Motor neuron (in vitro differentiated cells): Measurements from ENCODE around the gene SP100. TPM values are rescaled to one million over a fixed set of nuclear protein-coding genes. Genes with fewer than 3 reads are reported as not detected.
"Not testable (repeated sequence)": the region's sequence is repeated elsewhere in the genome, so short reads cannot be mapped to it uniquely, and the experiment has no call there.

Source experiments
- ATAC-seq, 8 experiments: fragments of 200-7000 bp; cut with Tn5 transposase; replicated peaks in 6 of 8; 2 replicates each; pipeline ENCODE4 v1.8.0; 2021; ENCODE audit warnings: mild to moderate bottlenecking in 8 of 8, moderate library complexity in 8 of 8
- H3K27ac ChIP-seq, 2 donors: fragments of 250-450 bp; sonication (Bioruptor Pico); 2 replicates each; pipeline ENCODE4 v1.9.0; 2021; ENCODE audit warnings: antibody characterized with exemption in 2 of 2, mild to moderate bottlenecking in 2 of 2, moderate library complexity in 1 of 2
- H3K4me1 ChIP-seq, 2 donors: fragments of 250-450 bp; sonication (Bioruptor Pico); replicated peaks in 1 of 2; 2 replicates each; pipeline ENCODE4 v1.6.1; 2021; ENCODE audit warnings: antibody characterized with exemption in 2 of 2, mild to moderate bottlenecking in 2 of 2, moderate library complexity in 1 of 2
- H3K4me3 ChIP-seq, 5 donors: fragments of 250-450 bp; sonication (Bioruptor Pico); 2 replicates each; pipeline ENCODE4 v1.9.0; 2021; ENCODE audit warnings: antibody characterized with exemption in 5 of 5, mild to moderate bottlenecking in 5 of 5, moderate library complexity in 4 of 5
- WGBS, 10 experiments: fragments of 450-650 bp; shearing (Covaris generic); methylation state at CpG; one replicate each; pipeline ENCODE4 v1.0.0; 2022; 5-methylcytosine and 5-hydroxymethylcytosine counted together
- in situ Hi-C, 9 experiments: fragments of 400-800 bp; cut with MboI; loops; one replicate each; pipeline ENCODE4 v1.15.0; 2021; ENCODE audit warnings: low sequenced_read_pairs in 9 of 9, low pct_unique_long_range_greater_than_20kb in 2 of 9; ENCODE audit not compliant: unreplicated experiment in 9 of 9
- total RNA-seq, 8 experiments: library from RNA; unstranded; fragments of 300-600 nt; gene quantifications; 2 replicates each; pipeline versions ENCODE4 v1.2.3 to v1.2.4, GENCODE V29; 2022

SP100 gene
- 100 to 1,000 TPM in 1 of 8 experiments, 10 to 100 TPM in 3, 1 to 10 TPM in 1, under 1 TPM in 3; 0.05 to 166 (median 13.1) TPM for total RNA-seq

- ATAC-seq, result peak in 3 of 8 experiments; percentile 74 to 78 (median 76)
- 0 to 93% (median 30%) methylated on average over 1 to 11 of the region's 12 CpGs; no CpG with 5 or more reads in 2 of the 10 experiments for WGBS, 10 experiments
- no peak within 1 kb of the TSS for H3K4me3 ChIP-seq
- H3K27ac ChIP-seq, result no peak within 1 kb of the TSS
- peaks cover 0 to 4% of the 10 kb centered on the region in 2 donors for H3K4me1 ChIP-seq
- in situ Hi-C loops, result no loop called here
These were observed at the start of gene SP100 for GRCh38 chr2:230416061-230416721. Gene SP100, plus strand, starts transcription at chr2:230416201. Its CDS starts 96 bp downstream, at chr2:230416297.

DNA sequence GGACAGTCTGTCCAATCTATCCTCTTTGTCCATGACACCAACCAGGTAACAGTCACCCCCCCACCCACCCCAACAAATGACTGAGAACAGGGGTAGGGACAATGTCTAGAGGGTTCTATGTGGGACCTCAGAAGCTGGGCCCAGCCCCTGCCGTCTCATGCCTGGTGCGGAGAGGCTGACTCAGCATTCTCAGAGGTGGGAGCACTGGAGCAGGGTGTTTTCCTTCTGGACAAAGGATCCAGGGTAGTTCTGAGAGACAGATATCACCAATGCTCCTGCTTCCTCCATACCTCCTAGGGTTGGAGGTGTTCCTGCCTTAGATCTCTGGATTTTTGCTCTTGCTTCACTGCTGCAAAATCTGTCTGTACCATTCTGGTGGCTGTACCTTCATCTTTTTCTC lies 33.9 kb upstream of the SP100 start:
- in situ Hi-C loops, result loop anchor here in 1 of 9 experiments (25.0 kb wide), 1 partner anchor 170 kb away; the partner anchor contains the start of gene SP110
- Histone ChIP-seq H3K4me1 (no peaks in the 10 kb centered on the region), H3K4me3 (no peak overlapping the region), H3K27ac (no peak overlapping the region)
- WGBS, 10 experiments, result 80 to 100% methylated on average over 1 of the region's 2 CpGs; no CpG with 5 or more reads in 8 of the 10 experiments
- no peak for ATAC-seq

DNA sequence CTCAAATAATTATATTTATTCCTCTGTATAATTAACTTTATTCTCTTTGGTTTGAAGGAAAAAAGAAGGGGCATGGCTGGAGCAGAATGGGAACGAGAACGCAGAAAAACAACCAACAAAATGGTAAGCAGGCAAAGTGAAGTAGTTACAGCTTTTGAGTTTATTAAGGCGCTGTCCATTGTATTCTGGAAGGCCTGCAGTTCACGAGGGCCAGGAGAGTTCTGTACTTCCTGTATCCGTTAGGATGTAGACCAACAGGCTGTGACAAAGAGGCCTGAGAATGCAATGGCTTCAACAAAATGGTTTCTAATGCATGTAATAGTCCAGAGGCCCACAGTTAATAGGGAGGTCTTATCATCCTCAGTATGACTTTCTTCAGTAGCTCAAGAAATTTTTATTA lies 32.5 kb upstream of the SP100 start:
- WGBS, 10 experiments, result 11 to 100% (median 80%) methylated on average over 2 to 5 of the region's 5 CpGs; no CpG with 5 or more reads in 2 of the 10 experiments
- H3K4me3 ChIP-seq, result no peak overlapping the region
- no peak for ATAC-seq
- in situ Hi-C loops, result loop anchor here in 1 of 9 experiments (25.0 kb wide), 1 partner anchor 171 kb away; the partner anchor contains the start of gene SP110
- H3K27ac ChIP-seq, result no peak overlapping the region
- no peaks in the 10 kb centered on the region for H3K4me1 ChIP-seq

GRCh38 chr2:230384986-230385385 lies 31.0 kb upstream of the SP100 start:
- 40 to 90% (median 82%) methylated on average over 1 to 6 of the region's 6 CpGs; no CpG with 5 or more reads in 1 of the 10 experiments for WGBS, 10 experiments

GRCh38 chr2:230394301-230394700 lies 21.7 kb upstream of the SP100 start:
- no peak overlapping the region for H3K27ac ChIP-seq
- ATAC-seq, result no peak
- in situ Hi-C loops, result loop anchor here in 1 of 9 experiments (25.0 kb wide), 1 partner anchor 182 kb away; the partner anchor contains the start of gene SP110
- no peaks in the 10 kb centered on the region for H3K4me1 ChIP-seq
- H3K4me3 ChIP-seq, result no peak overlapping the region
- 0 to 100% (median 50%) methylated on average over 1 of the region's 2 CpGs; no CpG with 5 or more reads in 4 of the 10 experiments for WGBS, 10 experiments

More at GRCh38 chr2:230384986-230385385, 31.0 kb upstream of the SP100 start:
- no peak for ATAC-seq
- in situ Hi-C loops, result loop anchor here in 1 of 9 experiments (25.0 kb wide), 1 partner anchor 173 kb away; the partner anchor contains the start of gene SP110
- H3K4me3 ChIP-seq, result no peak overlapping the region
- H3K27ac ChIP-seq, result no peak overlapping the region
- no peaks in the 10 kb centered on the region for H3K4me1 ChIP-seq

DNA sequence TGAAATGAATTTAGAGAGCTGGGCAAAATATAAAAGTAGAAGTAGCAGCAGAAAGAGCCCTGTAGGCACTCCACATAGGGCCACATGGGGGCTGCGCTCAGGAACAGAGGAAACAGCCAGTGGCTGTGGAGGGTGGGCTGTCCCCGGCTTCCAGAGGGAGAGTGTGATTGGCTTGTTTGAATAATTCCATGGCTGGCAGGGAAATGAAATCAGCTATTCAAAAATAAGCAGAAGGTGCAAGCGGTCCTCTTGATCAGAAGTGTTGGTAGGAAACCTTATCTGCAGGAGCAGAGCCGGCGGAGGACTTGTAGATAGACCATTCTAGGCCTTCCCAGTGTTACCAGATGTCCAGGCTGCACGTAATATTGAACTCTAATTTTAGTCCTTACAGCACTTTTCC lies 17.3 kb upstream of the SP100 start:
- not testable (repeated sequence) for ATAC-seq, H3K27ac ChIP-seq, H3K4me1 ChIP-seq, H3K4me3 ChIP-seq
- WGBS, 10 experiments, result 60 to 100% (median 77%) methylated on average over 1 to 6 of the region's 6 CpGs; no CpG with 5 or more reads in 2 of the 10 experiments
- in situ Hi-C loops, result loop anchor here in 1 of 9 experiments (25.0 kb wide), 1 partner anchor 186 kb away; the partner anchor contains the start of gene SP110

DNA sequence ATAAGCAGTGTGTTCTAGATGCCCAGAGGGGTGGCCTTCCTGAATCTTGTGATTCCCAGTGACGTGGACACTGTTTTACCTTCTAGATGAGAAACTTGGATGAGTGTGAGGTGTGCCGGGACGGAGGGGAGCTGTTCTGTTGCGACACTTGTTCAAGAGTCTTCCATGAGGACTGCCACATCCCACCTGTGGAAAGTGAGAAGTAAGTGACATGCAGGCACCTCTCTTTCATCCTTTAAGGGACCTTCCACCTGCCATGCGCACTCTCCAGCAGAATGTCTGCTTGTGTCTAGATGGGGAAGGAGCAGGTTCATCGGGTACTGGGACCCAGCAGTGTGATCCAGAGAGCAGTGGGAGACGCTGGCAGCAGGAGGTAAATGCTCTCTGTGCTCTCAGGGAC lies 16.0 kb upstream of the SP100 start:
- Histone ChIP-seq H3K4me1 (no peaks in the 10 kb centered on the region), H3K27ac (no peak overlapping the region), H3K4me3 (no peak overlapping the region)
- no peak for ATAC-seq
- in situ Hi-C loops, result no loop called here
- 89 to 100% (median 100%) methylated on average over 1 to 3 of the region's 7 CpGs; no CpG with 5 or more reads in 7 of the 10 experiments for WGBS, 10 experiments

DNA sequence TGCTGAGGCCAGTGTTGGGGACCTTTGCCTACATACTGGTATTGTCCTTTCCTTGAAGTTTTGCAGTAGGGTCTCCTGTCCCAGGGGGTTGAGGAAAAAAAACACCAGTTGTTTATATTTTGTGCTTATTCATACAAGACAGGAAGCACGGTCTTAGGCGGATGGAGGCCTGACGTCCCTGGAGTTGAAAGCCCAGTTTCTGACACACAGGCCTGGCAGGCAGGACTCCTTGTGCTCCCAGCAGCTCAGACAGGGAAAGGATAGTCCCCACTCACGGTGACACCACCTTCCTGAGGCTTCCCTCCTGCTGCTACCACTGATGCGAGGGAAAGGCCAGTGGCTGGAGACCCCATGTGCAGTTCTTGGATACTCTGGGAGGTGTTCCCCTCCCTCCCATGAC lies 15.5 kb upstream of the SP100 start:
- H3K4me1 ChIP-seq, result no peaks in the 10 kb centered on the region
- ATAC-seq, result no peak
- in situ Hi-C loops, result no loop called here
- H3K27ac ChIP-seq, result no peak overlapping the region
- WGBS, 10 experiments, result 40 to 90% (median 71%) methylated on average over 1 to 4 of the region's 5 CpGs; no CpG with 5 or more reads in 6 of the 10 experiments
- H3K4me3 ChIP-seq, result no peak overlapping the region

- WGBS, 10 experiments, result no CpG with 5 or more reads among the region's 6 CpGs
- H3K4me1 ChIP-seq, result not testable (repeated sequence)
These were observed 15.0 kb upstream of the SP100 start for GRCh38 chr2:230401026-230401425.

GRCh38 chr2:230403746-230404145 lies 12.3 kb upstream of the SP100 start:
- no peaks in the 10 kb centered on the region for H3K4me1 ChIP-seq
- no peak overlapping the region for H3K4me3 ChIP-seq
- in situ Hi-C loops, result no loop called here
- H3K27ac ChIP-seq, result no peak overlapping the region
- 80 to 100% (median 90%) methylated on average over 1 to 6 of the region's 7 CpGs; no CpG with 5 or more reads in 3 of the 10 experiments for WGBS, 10 experiments
- ATAC-seq, result no peak

More at GRCh38 chr2:230401026-230401425, 15.0 kb upstream of the SP100 start:
- H3K27ac ChIP-seq, ATAC-seq, H3K4me3 ChIP-seq, in situ Hi-C loops: not testable (repeated sequence)

DNA sequence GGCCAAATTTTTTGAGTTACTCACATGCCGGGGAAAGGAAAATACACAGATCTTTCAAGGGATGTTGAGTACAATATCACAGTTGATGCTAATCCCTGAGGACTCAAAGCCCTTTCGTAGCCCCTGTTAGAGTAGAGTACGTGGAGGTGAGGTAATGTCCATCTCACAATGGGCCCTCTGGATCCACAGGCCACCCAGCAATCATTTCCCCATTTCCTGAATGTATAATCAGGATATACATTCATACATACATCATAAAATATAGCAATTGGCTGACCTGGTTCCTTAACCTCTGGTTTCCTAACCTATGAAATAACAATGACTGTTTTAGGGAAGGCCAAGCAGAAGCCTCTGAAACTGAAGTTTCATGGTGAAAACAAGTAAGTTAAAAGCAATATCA lies 10.2 kb upstream of the SP100 start:
- in situ Hi-C loops, result no loop called here
- no peak for ATAC-seq
- Histone ChIP-seq H3K4me3 (no peak overlapping the region), H3K4me1 (no peaks in the 10 kb centered on the region), H3K27ac (no peak overlapping the region)
- WGBS, 10 experiments, result 75 to 100% (median 90%) methylated on average over 1 to 3 of the region's 3 CpGs; no CpG with 5 or more reads in 6 of the 10 experiments

GRCh38 chr2:230408244-230408842 lies 7.7 kb upstream of the SP100 start:
- Histone ChIP-seq H3K4me1 (peaks cover 0 to 4% of the 10 kb centered on the region in 2 donors), H3K4me3 (no peak overlapping the region), H3K27ac (no peak overlapping the region)
- in situ Hi-C loops, result no loop called here
- ATAC-seq, result peak in 2 of 8 experiments; percentile 28 to 31
- 0 to 75% (median 55%) methylated on average over 1 to 3 of the region's 3 CpGs; no CpG with 5 or more reads in 1 of the 10 experiments for WGBS, 10 experiments

DNA sequence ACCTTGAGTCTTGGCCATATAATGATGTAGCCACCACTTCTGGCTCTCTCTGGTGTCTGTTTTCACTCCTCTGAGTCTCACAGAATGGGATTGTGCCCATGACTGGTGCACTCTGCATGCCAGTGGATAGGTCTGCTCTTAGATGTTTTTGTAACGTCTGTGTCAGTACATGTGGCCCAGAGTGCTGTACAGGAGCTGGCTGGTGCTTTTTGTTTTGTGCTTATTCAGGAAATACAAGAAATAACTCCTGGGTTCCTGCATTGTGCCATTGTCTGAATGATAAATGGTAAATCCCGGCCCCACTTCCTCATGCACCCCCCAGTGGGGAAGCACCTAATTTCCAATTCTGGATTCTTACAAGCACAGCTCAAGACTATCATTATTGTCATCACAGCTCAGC lies 6.7 kb upstream of the SP100 start:
- in situ Hi-C loops, H3K27ac ChIP-seq, ATAC-seq, H3K4me3 ChIP-seq, H3K4me1 ChIP-seq: not testable (repeated sequence)
- 17 to 38% (median 24%) methylated on average over 1 to 2 of the region's 2 CpGs; no CpG with 5 or more reads in 6 of the 10 experiments for WGBS, 10 experiments
